Measurements from ENCODE around the gene NSRP1. TPM values are rescaled to one million over a fixed set of nuclear protein-coding genes. Genes with fewer than 3 reads are reported as not detected.

NSRP1 gene
- total RNA-seq, 1 experiment from 2014 or later: 28.0 TPM

- Histone ChIP-seq H3K27me3 (replicated peaks; ENCODE audit: control insufficient read depth, insufficient read depth, low read length) (no peaks in the 10 kb centered on the region), H3K4me1 (no peaks in the 10 kb centered on the region), H3K4me3 (ENCODE audit: low read depth, low read length) (no peak overlapping the region), H3K36me3 (ENCODE audit: control insufficient read depth, insufficient read depth, low read length) (no peaks in the 10 kb centered on the region), H3K9me3 (peaks cover 8% of the 10 kb centered on the region)
- H3K27me3 Mint-ChIP-seq (ENCODE audit: insufficient read depth, unreplicated experiment): no peaks in the 10 kb centered on the region
- peaks cover 23% of the 10 kb centered on the region for H3K9me3 Mint-ChIP-seq (ENCODE audit: unreplicated experiment)
- H3K27ac Mint-ChIP-seq (ENCODE audit: unreplicated experiment): no peak overlapping the region
- POLR2A ChIA-PET: no interaction called here
- no peak overlapping the region for H3K4me3 Mint-ChIP-seq (ENCODE audit: unreplicated experiment)
- intact Hi-C loops (cut with micrococcal nuclease; ENCODE audit: unreplicated experiment): no loop called here
- CTCF ChIA-PET: no interaction called here
- no peaks in the 10 kb centered on the region for H3K4me1 Mint-ChIP-seq (ENCODE audit: low read depth, unreplicated experiment)
- no TSS peak for BruUV-seq (replicated peaks)
- no peak for DNase-seq
- TF ChIP-seq CTCF (IDR thresholded peaks at IDR 0.05; ENCODE audit: insufficient read depth in 1 of 2, low read depth in 1 of 2, low read length in 1 of 2, severe bottlenecking in 1 of 2, unreplicated experiment in 1 of 2): no peak
- peaks cover 30% of the 10 kb centered on the region for H3K36me3 Mint-ChIP-seq (ENCODE audit: insufficient read depth, unreplicated experiment)
These were observed 45.0 kb downstream of the NSRP1 start for GRCh38 chr17:30161601-30162000.

- BruUV-seq (replicated peaks): no TSS peak
- intact Hi-C loops (cut with micrococcal nuclease; ENCODE audit: unreplicated experiment): no loop called here
- H3K4me3 Mint-ChIP-seq (ENCODE audit: unreplicated experiment): no peak overlapping the region
- H3K36me3 Mint-ChIP-seq (ENCODE audit: insufficient read depth, unreplicated experiment): peaks cover 20% of the 10 kb centered on the region
- no peak for DNase-seq
- peaks cover under 1% of the 10 kb centered on the region for H3K9me3 Mint-ChIP-seq (ENCODE audit: unreplicated experiment)
- no peaks in the 10 kb centered on the region for H3K4me1 Mint-ChIP-seq (ENCODE audit: low read depth, unreplicated experiment)
- H3K9me3 ChIP-seq: no peaks in the 10 kb centered on the region
- no peak for TF ChIP-seq CTCF (IDR thresholded peaks at IDR 0.05; ENCODE audit: insufficient read depth in 1 of 2, low read depth in 1 of 2, low read length in 1 of 2, severe bottlenecking in 1 of 2, unreplicated experiment in 1 of 2)
- H3K36me3 ChIP-seq (ENCODE audit: control insufficient read depth, insufficient read depth, low read length): no peaks in the 10 kb centered on the region
- H3K27ac Mint-ChIP-seq (ENCODE audit: unreplicated experiment): no peak overlapping the region
- POLR2A ChIA-PET: no interaction called here
- no peaks in the 10 kb centered on the region for H3K4me1 ChIP-seq
- no peaks in the 10 kb centered on the region for H3K27me3 ChIP-seq (replicated peaks; ENCODE audit: control insufficient read depth, insufficient read depth, low read length)
- CTCF ChIA-PET: interaction anchor here (0.6 kb wide), 1 partner anchor 173 kb away, joined by 3 read pairs; no protein-coding TSS in a partner anchor
- no peaks in the 10 kb centered on the region for H3K27me3 Mint-ChIP-seq (ENCODE audit: insufficient read depth, unreplicated experiment)
- no peak overlapping the region for H3K4me3 ChIP-seq (ENCODE audit: low read depth, low read length)
These were observed 47.9 kb downstream of the NSRP1 start for GRCh38 chr17:30164531-30164930.

GRCh38 chr17:30165147-30165546 lies 48.5 kb downstream of the NSRP1 start:
- Mint-ChIP-seq H3K36me3 (ENCODE audit: insufficient read depth, unreplicated experiment) (peaks cover 14% of the 10 kb centered on the region), H3K4me1 (ENCODE audit: low read depth, unreplicated experiment) (no peaks in the 10 kb centered on the region), H3K27ac (ENCODE audit: unreplicated experiment) (no peak overlapping the region), H3K9me3 (ENCODE audit: unreplicated experiment) (no peaks in the 10 kb centered on the region), H3K4me3 (ENCODE audit: unreplicated experiment) (no peak overlapping the region), H3K27me3 (ENCODE audit: insufficient read depth, unreplicated experiment) (no peaks in the 10 kb centered on the region)
- intact Hi-C loops (cut with micrococcal nuclease; ENCODE audit: unreplicated experiment): no loop called here
- TF ChIP-seq CTCF (IDR thresholded peaks at IDR 0.05; ENCODE audit: insufficient read depth in 1 of 2, low read depth in 1 of 2, low read length in 1 of 2, severe bottlenecking in 1 of 2, unreplicated experiment in 1 of 2): no peak
- ChIA-PET POLR2A (no interaction called here), CTCF (no interaction called here)
- Histone ChIP-seq H3K36me3 (ENCODE audit: control insufficient read depth, insufficient read depth, low read length) (no peaks in the 10 kb centered on the region), H3K9me3 (no peaks in the 10 kb centered on the region), H3K4me3 (ENCODE audit: low read depth, low read length) (no peak overlapping the region), H3K27me3 (replicated peaks; ENCODE audit: control insufficient read depth, insufficient read depth, low read length) (no peaks in the 10 kb centered on the region), H3K4me1 (no peaks in the 10 kb centered on the region)
- DNase-seq: no peak
- BruUV-seq (replicated peaks): no TSS peak
